Ascending aorta (tissue), 2 donors: Measurements from ENCODE around the gene OR2T8. TPM values are rescaled to one million over a fixed set of nuclear protein-coding genes. Genes with fewer than 3 reads are reported as not detected.
"Not testable (repeated sequence)": the region's sequence is repeated elsewhere in the genome, so short reads cannot be mapped to it uniquely, and the experiment has no call there.

Experiments
- DNase-seq, 2 donors: peaks; one replicate each; pipeline ENCODE4 v3.0.0-alpha.2; 2019; ENCODE audit warnings: low spot score in 2 of 2
- H3K27ac ChIP-seq, 2 donors: fragments of 200-600 bp; sonication (generic); one replicate each; pipeline ENCODE4 v1.5.1; 2016 to 2017; ENCODE audit warnings: mild to moderate bottlenecking in 1 of 2
- H3K27me3 ChIP-seq: fragments of 200-600 bp; sonication (generic); one replicate; pipeline ENCODE4 v1.5.1; 2017
- H3K36me3 ChIP-seq, 2 donors: fragments of 200-600 bp; sonication (generic); one replicate each; pipeline ENCODE4 v1.5.1; 2016
- H3K4me1 ChIP-seq, 2 donors: fragments of 200-600 bp; sonication (generic); one replicate each; pipeline ENCODE4 v1.5.1; 2016 to 2017; ENCODE audit warnings: mild to moderate bottlenecking in 1 of 2
- H3K4me3 ChIP-seq, 2 donors: fragments of 200-600 bp; sonication (generic); one replicate each; pipeline ENCODE4 v1.5.1; 2016 to 2017; ENCODE audit warnings: mild to moderate bottlenecking in 1 of 2
- H3K9me3 ChIP-seq, 2 donors: fragments of 200-600 bp; sonication (generic); one replicate each; pipeline ENCODE4 v1.5.1; 2016
- intact Hi-C: fragments of 100-400 bp; cut with DNase I; formaldehyde crosslinking; loops from one replicate; pipeline ENCODE4 v1.15.1; 2023
- total RNA-seq: library from RNA; depleted of rRNA; stranded (reverse); fragments of >200 nt; gene quantifications from one replicate; pipeline ENCODE4 v1.1.0, GENCODE V29; 2016
- TF ChIP-seq, protein P1 (sequence below), 3 experiments: fragments of 200-600 bp in 2 of 3; fragments of 450-650 bp in 1 of 3; sonication (generic) in 2 of 3; IDR thresholded peaks; one replicate each; pipeline ENCODE4 v1.5.1; 2016 to 2019; ENCODE audit warnings: antibody characterized with exemption in 3 of 3, mild to moderate bottlenecking in 1 of 3, moderate library complexity in 1 of 3

OR2T8 gene
- total RNA-seq, 1 donor from 2014 or later = not detected

DNA sequence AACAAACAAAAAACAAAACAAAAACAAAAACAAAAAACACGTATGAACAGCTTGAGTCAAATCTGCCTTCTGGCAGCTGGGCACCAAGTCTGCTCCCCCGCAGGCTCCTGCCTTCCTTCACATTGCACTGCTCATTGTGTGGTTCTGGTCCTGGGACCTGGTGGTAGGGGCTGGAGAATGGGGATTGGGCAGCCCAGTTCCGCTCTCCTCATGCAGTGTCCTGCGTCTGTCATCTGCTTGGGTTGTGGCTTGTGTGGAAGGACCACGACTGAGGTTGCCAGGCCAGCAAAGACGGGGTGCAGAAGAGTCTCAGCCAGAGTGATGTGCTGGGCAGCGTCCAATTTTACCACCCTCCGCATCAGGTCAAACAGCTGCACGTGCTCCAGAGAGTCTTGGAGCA lies 15.7 kb downstream of the OR2T8 start:
- TF ChIP-seq, protein P1, sequence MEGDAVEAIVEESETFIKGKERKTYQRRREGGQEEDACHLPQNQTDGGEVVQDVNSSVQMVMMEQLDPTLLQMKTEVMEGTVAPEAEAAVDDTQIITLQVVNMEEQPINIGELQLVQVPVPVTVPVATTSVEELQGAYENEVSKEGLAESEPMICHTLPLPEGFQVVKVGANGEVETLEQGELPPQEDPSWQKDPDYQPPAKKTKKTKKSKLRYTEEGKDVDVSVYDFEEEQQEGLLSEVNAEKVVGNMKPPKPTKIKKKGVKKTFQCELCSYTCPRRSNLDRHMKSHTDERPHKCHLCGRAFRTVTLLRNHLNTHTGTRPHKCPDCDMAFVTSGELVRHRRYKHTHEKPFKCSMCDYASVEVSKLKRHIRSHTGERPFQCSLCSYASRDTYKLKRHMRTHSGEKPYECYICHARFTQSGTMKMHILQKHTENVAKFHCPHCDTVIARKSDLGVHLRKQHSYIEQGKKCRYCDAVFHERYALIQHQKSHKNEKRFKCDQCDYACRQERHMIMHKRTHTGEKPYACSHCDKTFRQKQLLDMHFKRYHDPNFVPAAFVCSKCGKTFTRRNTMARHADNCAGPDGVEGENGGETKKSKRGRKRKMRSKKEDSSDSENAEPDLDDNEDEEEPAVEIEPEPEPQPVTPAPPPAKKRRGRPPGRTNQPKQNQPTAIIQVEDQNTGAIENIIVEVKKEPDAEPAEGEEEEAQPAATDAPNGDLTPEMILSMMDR (IDR thresholded peaks at IDR 0.05) = no peak
- DNase-seq = no peak
- peaks cover 6% of the 10 kb centered on the region for H3K27me3 ChIP-seq

DNA sequence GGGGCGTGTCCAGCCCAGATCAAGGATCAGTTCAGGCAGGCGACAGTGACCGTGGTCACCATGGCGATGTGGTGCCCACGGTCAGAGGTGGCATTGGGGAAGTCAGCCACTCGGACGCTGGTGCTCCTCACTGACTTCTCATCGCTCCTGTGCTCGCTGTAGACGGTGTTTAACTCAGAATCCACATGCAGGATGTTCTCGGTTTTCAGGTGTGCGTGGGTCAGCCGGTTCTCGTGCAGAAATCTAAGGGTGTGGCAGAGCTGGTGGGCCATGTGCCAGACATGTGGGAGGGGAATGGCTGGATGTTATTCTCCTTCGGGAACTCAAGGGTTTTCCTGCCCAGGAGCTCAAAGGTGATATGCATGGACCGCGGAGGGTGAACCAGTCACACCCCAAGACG lies 16.4 kb downstream of the OR2T8 start:
- Histone ChIP-seq H3K9me3 (no peaks in the 10 kb centered on the region), H3K27ac (no peak overlapping the region), H3K27me3 (peaks cover 6% of the 10 kb centered on the region), H3K36me3 (no peaks in the 10 kb centered on the region), H3K4me3 (no peak overlapping the region), H3K4me1 (no peaks in the 10 kb centered on the region)
- DNase-seq = no peak
- TF ChIP-seq, protein P1 (IDR thresholded peaks at IDR 0.05) = no peak
- intact Hi-C loops = no loop called here

More for the DNA sequence above, 15.7 kb downstream of the OR2T8 start:
- Histone ChIP-seq H3K36me3 (no peaks in the 10 kb centered on the region), H3K4me1 (no peaks in the 10 kb centered on the region), H3K9me3 (no peaks in the 10 kb centered on the region), H3K4me3 (no peak overlapping the region), H3K27ac (no peak overlapping the region)
- intact Hi-C loops = no loop called here

DNA sequence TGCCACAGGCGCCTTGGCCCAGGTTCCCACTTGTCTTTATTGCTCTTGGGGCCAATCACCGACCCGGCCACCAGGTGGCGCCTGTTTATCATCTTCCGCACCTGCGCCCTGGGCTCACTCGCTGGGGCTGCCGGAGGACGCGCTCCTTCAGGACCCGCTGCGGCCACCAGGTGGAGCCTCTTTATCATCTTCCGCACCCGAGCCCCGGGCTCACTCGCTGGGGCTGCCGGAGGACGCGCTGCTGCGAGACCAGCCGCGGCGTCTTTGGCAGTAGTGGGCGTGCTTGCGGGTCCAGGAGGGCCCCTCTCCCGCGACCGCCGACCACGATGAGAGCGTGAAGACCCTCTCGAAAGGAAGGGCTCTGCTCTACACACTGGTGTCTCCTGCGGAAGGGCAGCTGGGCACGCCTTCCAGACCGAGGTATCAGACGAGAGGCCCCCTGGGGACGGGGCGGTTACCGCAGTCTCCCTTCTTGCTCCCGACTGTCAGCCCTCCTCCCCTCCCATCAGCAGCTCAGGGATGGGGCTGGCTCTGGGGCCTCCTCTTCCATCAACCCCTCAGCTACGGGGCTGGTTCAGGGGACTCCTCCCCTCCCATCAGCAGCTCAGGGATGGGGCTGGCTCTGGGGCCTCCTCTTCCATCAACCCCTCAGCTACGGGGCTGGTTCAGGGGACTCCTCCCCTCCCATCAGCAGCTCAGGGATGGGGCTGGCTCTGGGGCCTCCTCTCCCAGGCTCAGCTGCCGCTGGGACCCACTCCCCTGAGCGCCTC lies 17.1 kb downstream of the OR2T8 start:
- H3K4me1 ChIP-seq, H3K36me3 ChIP-seq, H3K27ac ChIP-seq, intact Hi-C loops, H3K27me3 ChIP-seq, H3K9me3 ChIP-seq: not testable (repeated sequence)
- TF ChIP-seq, protein P1 (IDR thresholded peaks at IDR 0.05) = peak in 2 of 3 experiments; percentile 30 to 34
- DNase-seq = peak; percentile 34 to 76
- peak overlapping the region; percentile 33 to 42 for H3K4me3 ChIP-seq

GRCh38 chr1:247942624-247943023 lies 22.6 kb downstream of the OR2T8 start:
- no peak overlapping the region for H3K27ac ChIP-seq
- DNase-seq = no peak
- intact Hi-C loops = no loop called here
- H3K36me3 ChIP-seq = no peaks in the 10 kb centered on the region
- no peaks in the 10 kb centered on the region for H3K9me3 ChIP-seq
- no peaks in the 10 kb centered on the region for H3K27me3 ChIP-seq
- H3K4me1 ChIP-seq = no peaks in the 10 kb centered on the region
- TF ChIP-seq, protein P1 (IDR thresholded peaks at IDR 0.05) = no peak
- H3K4me3 ChIP-seq = no peak overlapping the region

GRCh38 chr1:247948558-247948957 lies 28.5 kb downstream of the OR2T8 start, which contains the start of gene OR2L8:
OR2L8 (plus strand) TSS chr1:247948858; CDS start chr1:247948858, 0 bp downstream.
- no peak within 1 kb of the TSS for H3K27ac ChIP-seq
- no peaks in the 10 kb centered on the region for H3K9me3 ChIP-seq
- no peak for DNase-seq
- H3K36me3 ChIP-seq = no peaks in the 10 kb centered on the region
- H3K27me3 ChIP-seq = no peaks in the 10 kb centered on the region
- TF ChIP-seq, protein P1 (IDR thresholded peaks at IDR 0.05) = no peak
- intact Hi-C loops = no loop called here
- no peaks in the 10 kb centered on the region for H3K4me1 ChIP-seq
- no peak within 1 kb of the TSS for H3K4me3 ChIP-seq
